ENCODE measurements around the gene MOCS3.

GRCh38 chr20:50920997-50921396 is 37.6 kb upstream of the MOCS3 start:
- TF ChIP-seq CTCF (IDR thresholded peaks at IDR 0.05) (no peak), EP300 (IDR thresholded peaks at IDR 0.05) (no peak)
